Neural progenitor cell (in vitro differentiated cells): ENCODE measurements around the gene EYS.

Experiments used
- EZH2phosphoT487 ChIP-seq: fragments of 200-600 bp; sonication (generic); IDR thresholded peaks from 2 replicates; pipeline ENCODE4 v1.6.1; 2017; ENCODE audit warnings: antibody characterized with exemption
- TF ChIP-seq, protein P1 (sequence below): fragments of 200-600 bp; sonication (generic); IDR thresholded peaks from 2 replicates; pipeline ENCODE4 v1.5.1; 2017; ENCODE audit warnings: antibody characterized with exemption, mild to moderate bottlenecking

DNA sequence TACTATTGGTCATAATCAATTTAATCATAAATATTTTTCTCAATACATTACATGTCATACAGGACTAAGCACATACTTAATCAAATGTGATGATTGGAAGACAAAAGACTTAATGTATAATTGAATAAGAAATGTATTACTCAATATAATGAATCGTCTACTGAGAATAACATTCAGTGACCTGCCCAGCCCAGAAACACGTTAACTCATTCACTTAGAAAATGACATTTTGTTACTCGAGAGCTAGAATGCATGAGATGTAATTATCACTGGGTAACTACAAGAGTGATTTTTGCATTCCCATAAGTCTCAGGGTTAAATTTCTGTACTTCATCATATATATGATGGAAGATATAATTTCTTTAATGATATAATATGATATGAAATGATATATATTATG is 444.8 kb downstream of the EYS start:
- TF ChIP-seq, protein P1, sequence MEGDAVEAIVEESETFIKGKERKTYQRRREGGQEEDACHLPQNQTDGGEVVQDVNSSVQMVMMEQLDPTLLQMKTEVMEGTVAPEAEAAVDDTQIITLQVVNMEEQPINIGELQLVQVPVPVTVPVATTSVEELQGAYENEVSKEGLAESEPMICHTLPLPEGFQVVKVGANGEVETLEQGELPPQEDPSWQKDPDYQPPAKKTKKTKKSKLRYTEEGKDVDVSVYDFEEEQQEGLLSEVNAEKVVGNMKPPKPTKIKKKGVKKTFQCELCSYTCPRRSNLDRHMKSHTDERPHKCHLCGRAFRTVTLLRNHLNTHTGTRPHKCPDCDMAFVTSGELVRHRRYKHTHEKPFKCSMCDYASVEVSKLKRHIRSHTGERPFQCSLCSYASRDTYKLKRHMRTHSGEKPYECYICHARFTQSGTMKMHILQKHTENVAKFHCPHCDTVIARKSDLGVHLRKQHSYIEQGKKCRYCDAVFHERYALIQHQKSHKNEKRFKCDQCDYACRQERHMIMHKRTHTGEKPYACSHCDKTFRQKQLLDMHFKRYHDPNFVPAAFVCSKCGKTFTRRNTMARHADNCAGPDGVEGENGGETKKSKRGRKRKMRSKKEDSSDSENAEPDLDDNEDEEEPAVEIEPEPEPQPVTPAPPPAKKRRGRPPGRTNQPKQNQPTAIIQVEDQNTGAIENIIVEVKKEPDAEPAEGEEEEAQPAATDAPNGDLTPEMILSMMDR, result no peak
- TF ChIP-seq EZH2phosphoT487, result no peak
